ENCODE results near the gene TFPT. TPM values are rescaled to one million over a fixed set of nuclear protein-coding genes. Genes with fewer than 3 reads are reported as not detected.
"Not testable (repeated sequence)": the region's sequence is repeated elsewhere in the genome, so short reads cannot be mapped to it uniquely, and the experiment has no call there.

TFPT gene
- total and polyA plus RNA-seq, 9 donors: 2.4 to 18.3 (median 12.8) TPM

DNA sequence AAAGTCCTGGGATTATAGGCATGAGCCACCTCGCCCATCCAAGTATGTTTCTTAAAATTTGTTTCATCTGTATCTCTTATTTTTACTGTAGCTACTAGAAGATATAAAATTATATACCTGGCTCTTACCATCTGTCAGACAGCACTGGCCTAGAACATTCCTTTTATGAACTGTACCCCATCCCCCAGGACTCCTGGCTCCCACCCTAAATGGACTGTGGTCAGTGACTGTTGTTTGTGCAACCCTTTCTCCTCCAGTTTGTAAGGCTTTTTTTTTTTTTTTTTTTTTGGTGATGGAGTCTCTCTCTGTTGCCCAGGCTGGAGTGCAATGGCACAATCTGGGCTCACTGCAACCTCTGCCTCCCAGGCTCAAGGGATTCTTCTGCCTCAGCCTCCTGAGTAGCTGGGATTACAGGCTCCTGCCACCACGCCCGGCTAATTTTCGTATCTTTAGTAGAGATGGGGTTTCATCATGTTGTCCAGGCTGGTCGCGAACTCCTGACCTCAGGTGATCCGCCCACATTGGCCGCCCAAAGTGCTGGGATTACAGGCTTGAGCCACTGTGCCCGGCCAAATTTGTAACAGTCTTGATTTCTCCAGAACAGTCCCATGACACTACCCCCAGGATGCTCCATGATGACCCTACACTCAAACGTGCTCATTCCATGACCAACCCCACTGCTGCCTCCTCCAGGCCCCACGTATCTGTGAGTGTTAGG is 10.3 kb downstream of the TFPT start:
- Histone ChIP-seq H3K36me3 (no peaks in the 10 kb centered on the region), H3K4me3 (no peak overlapping the region), H3K27me3 (no peaks in the 10 kb centered on the region), H3K9me3 (no peaks in the 10 kb centered on the region), H3K4me1 (ENCODE audit: insufficient read depth) (peaks cover 3% of the 10 kb centered on the region), H3K27ac (no peak overlapping the region)
- 82 to 86% (median 83%) methylated on average over 11 of the region's 11 CpGs for WGBS, 3 donors
- DNase-seq: peak in 1 of 5 donors; percentile 17
- TF ChIP-seq EP300 (IDR thresholded peaks at IDR 0.05) (no peak), CTCF (IDR thresholded peaks at IDR 0.05) (no peak), POLR2A (IDR thresholded peaks at IDR 0.05) (no peak)
- intact Hi-C loops (cut with DNase I): no loop called here

DNA sequence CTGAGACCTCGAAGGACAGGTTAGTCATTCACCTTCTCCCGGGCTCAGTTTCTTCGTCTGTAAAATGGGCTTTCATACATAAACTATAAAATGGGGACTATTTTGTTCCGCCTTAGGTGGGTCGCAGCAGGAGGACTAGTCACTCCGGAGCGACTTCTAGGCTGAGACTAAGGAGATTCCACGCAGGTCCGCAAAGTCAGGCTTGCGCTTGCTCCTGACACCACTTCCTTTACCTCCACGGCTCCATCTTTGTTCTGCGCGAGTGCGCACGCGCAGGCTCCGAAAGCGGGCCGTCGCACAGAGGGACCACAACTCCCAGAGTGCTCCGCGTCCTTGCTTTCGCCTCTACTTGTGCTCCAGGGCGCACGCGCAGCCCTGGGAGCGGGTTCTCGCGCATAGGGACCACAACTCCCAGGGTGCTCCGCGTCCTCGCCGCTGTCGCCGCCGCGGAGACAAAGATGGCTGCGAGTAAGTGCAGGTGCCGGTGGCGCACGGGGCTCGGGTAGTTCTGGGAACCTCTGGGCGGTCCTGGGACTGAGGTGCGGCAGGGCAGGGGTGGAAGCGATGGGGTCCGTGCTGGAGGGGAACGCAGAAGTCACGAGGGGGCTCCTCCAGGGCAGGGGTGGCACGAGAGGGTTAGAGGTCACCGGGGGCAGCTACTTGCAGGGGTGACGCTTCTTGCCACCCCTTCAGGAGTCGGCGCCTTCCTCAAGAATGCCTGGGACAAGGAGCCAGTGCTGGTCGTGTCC is 12.9 kb downstream of the TFPT start, which contains the start of gene NDUFA3:
TSS of gene NDUFA3 (plus strand) at position 435 of the 749 bp plus-strand sequence. CDS start at position 459, 24 bp downstream.
- peak within 1 kb of the TSS; percentile 95 for H3K4me3 ChIP-seq
- H3K4me1 ChIP-seq (ENCODE audit: insufficient read depth): peaks cover 3% of the 10 kb centered on the region
- no peaks in the 10 kb centered on the region for H3K27me3 ChIP-seq
- TF ChIP-seq EP300 (IDR thresholded peaks at IDR 0.05): no peak
- TF ChIP-seq POLR2A (IDR thresholded peaks at IDR 0.05): peak; percentile 49
- TF ChIP-seq CTCF (IDR thresholded peaks at IDR 0.05): no peak
- no peaks in the 10 kb centered on the region for H3K9me3 ChIP-seq
- H3K36me3 ChIP-seq: no peaks in the 10 kb centered on the region
- WGBS, 3 donors: 2 to 4% (median 3%) methylated on average over 38 to 54 of the region's 54 CpGs
- DNase-seq: peak; percentile 97 to 98 (median 97)
- H3K27ac ChIP-seq: no peak within 1 kb of the TSS
- intact Hi-C loops (cut with DNase I): no loop called here

DNA sequence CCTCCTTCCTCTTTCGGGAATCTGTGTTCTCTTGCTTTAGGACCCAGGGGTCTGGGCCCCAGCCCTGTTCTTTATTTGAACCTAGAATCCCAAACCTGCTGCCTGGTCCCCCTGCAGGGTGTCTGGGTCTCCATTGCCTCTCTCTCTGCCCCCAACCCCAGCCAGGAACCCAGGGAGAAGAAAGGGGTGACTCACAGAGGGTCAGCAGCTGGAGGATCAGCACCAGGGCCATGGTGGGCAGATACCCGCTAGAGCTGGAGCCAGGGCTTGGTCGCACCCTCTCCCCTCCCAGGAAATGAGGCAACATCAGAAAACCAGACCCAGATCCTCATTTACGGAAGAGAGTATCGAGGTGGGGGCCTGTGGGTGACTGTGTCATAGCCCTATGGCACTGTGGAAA is 14.9 kb downstream of the TFPT start, which contains the start of gene OSCAR:
TSS of gene OSCAR (minus strand) at position 243 of the 400 bp plus-strand sequence. CDS start at position 232, 11 bp downstream.
- H3K27ac ChIP-seq: no peak within 1 kb of the TSS
- no peaks in the 10 kb centered on the region for H3K9me3 ChIP-seq
- no peaks in the 10 kb centered on the region for H3K27me3 ChIP-seq
- H3K4me3 ChIP-seq: no peak within 1 kb of the TSS
- no peak for DNase-seq
- no peak for TF ChIP-seq POLR2A (IDR thresholded peaks at IDR 0.05)
- no peak for TF ChIP-seq EP300 (IDR thresholded peaks at IDR 0.05)
- no peak for TF ChIP-seq CTCF (IDR thresholded peaks at IDR 0.05)
- H3K4me1 ChIP-seq (ENCODE audit: insufficient read depth): peaks cover 5% of the 10 kb centered on the region
- intact Hi-C loops (cut with DNase I): no loop called here
- no peaks in the 10 kb centered on the region for H3K36me3 ChIP-seq
- WGBS, 3 donors: 44 to 50% (median 45%) methylated on average over 5 of the region's 5 CpGs

DNA sequence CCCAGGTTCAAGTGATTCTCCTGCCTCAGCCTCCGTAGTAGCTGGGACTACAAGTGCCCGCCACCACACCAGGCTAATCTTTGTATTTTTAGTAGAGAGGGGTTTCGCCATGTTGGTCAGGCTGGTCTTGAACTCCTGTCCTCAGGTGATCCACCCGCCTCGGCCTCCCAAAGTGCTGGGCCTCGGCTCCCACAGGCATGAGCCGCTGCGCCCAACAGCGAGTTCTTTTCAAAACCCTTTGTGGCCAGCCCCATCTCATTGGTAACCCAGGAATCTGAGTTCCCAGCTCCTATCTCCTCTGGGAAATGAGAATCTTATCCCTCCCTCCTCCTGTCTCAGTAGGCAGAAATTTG is 15.6 kb downstream of the TFPT start:
- H3K27me3 ChIP-seq; H3K27ac ChIP-seq; H3K4me1 ChIP-seq (ENCODE audit: insufficient read depth); intact Hi-C loops (cut with DNase I); H3K9me3 ChIP-seq; H3K36me3 ChIP-seq; H3K4me3 ChIP-seq; DNase-seq: not testable (repeated sequence)
- 69 to 77% (median 74%) methylated on average over 9 of the region's 9 CpGs for WGBS, 3 donors

All from ovary (tissue), 9 donors.